ENCODE data around the gene GFPT2.
A peak's percentile ranks its signal among the peaks of the same experiment; 100 is the strongest.

GFPT2 gene

DNA sequence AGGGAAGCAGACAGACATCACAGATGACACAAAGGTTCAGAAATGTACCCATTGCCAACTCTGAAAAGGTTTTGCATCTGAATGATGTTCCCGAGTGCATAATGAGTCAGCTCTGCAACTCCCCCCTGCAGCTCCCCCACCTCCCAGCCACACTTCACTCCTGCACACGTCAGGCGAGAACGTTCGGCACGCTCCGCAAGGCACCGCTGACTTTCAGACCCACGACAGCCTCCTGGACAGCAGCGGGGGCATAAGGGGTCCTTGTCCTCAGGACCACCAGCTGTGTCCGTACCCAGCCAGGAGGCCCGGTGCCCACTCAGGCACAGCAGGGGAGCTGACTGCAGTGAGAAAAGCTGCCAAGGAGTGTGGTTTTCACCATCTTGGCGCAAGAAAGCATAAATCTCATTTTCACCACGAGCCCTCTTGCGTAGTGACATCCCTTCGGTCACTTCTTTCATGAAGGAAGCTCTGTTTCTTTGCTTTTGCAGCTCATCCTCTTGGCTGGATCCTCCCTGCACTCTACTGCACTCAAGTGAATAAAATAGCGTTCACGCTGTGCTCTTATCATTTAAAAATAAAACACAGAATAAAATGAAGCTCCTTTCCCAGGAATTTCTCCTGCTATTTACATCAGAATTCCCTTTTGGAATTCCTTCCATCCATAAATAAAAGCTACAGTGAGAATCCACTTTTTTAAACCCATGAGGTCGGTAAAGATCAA is 9.9 kb downstream of the GFPT2 start:
- in situ Hi-C loops (cut with HindIII; ENCODE audit: low sequenced_read_pairs) = no loop called here

GRCh38 chr5:180341595-180341994 is 11.5 kb downstream of the GFPT2 start:
- H3K4me3 ChIP-seq (ENCODE audit: low read depth, low read length) = no peak overlapping the region
- in situ Hi-C loops (cut with HindIII; ENCODE audit: low sequenced_read_pairs) = no loop called here
- no peak for TF ChIP-seq CTCF (IDR thresholded peaks at IDR 0.05; ENCODE audit: low read depth, low read length, missing control alignments)
- no peak for DNase-seq (ENCODE audit: low read depth)

More for the DNA sequence above, 9.9 kb downstream of the GFPT2 start:
- no peak for TF ChIP-seq CTCF (IDR thresholded peaks at IDR 0.05; ENCODE audit: low read depth, low read length, missing control alignments)
- DNase-seq (ENCODE audit: low read depth) = peak; percentile 54
- H3K4me3 ChIP-seq (ENCODE audit: low read depth, low read length) = peak overlapping the region; percentile 23

DNA sequence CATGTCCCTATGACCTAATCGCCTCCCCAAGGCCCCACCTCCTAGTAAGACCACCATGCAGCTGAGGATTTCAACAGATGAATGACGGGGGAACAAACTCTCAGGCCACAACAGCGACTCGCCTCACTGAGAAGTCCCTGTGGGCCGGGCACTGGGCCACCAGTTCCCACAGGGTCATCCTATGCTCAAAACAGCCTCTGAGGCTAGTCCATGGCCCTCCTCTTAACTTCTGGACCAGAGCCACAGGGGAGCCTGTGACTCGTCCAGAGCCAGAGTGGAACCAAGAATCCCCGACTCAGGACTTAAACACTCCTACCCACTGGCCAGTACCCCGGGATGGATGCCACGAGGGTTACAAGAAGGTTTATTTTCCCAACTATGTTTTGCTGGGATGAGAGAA is 12.3 kb downstream of the GFPT2 start:
- in situ Hi-C loops (cut with HindIII; ENCODE audit: low sequenced_read_pairs) = no loop called here
- no peak overlapping the region for H3K4me3 ChIP-seq (ENCODE audit: low read depth, low read length)
- TF ChIP-seq CTCF (IDR thresholded peaks at IDR 0.05; ENCODE audit: low read depth, low read length, missing control alignments) = no peak

GRCh38 chr5:180339583-180340183 is 13.5 kb downstream of the GFPT2 start:
- no peak for DNase-seq (ENCODE audit: low read depth)
- H3K4me3 ChIP-seq (ENCODE audit: low read depth, low read length) = no peak overlapping the region
- in situ Hi-C loops (cut with HindIII; ENCODE audit: low sequenced_read_pairs) = no loop called here
- no peak for TF ChIP-seq CTCF (IDR thresholded peaks at IDR 0.05; ENCODE audit: low read depth, low read length, missing control alignments)

More for the DNA sequence above, 12.3 kb downstream of the GFPT2 start:
- DNase-seq (ENCODE audit: low read depth) = no peak

DNA sequence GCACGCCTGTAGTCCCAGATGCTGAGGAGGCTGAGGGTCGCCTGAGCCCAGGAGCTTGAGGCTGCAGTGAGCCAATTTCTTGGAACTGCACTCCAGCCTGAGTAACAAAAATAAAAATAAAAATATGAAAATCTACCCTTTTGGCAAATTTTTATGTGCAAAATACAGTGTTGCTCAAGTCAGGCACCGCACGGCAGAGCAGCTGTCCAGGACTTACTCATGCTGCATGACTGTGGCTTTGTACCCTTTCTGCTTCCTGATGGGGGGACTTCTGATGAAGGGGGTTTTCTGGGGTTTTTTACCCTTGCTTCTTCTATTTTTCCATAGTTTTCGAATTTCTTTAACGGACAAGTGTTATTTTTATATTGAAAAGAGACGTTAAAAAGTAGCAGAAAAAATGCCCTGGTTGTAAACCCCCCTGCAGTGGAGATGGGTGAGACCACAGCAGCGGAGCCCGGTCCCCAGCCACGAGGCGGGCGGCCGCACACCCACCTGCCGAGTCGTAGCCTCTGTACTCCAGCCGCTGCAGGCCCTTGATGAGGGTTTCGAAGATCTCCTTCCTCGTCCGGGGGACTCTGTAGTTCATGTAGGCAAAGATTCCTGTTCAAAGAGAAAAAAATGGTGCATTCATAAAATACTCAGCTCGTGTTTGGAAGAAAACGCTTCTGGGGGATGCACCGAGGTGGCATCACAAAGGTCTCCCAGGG is 15.0 kb downstream of the GFPT2 start:
- no peak for TF ChIP-seq CTCF (IDR thresholded peaks at IDR 0.05; ENCODE audit: low read depth, low read length, missing control alignments)
- H3K4me3 ChIP-seq (ENCODE audit: low read depth, low read length) = no peak overlapping the region
- DNase-seq (ENCODE audit: low read depth) = no peak
- in situ Hi-C loops (cut with HindIII; ENCODE audit: low sequenced_read_pairs) = no loop called here

DNA sequence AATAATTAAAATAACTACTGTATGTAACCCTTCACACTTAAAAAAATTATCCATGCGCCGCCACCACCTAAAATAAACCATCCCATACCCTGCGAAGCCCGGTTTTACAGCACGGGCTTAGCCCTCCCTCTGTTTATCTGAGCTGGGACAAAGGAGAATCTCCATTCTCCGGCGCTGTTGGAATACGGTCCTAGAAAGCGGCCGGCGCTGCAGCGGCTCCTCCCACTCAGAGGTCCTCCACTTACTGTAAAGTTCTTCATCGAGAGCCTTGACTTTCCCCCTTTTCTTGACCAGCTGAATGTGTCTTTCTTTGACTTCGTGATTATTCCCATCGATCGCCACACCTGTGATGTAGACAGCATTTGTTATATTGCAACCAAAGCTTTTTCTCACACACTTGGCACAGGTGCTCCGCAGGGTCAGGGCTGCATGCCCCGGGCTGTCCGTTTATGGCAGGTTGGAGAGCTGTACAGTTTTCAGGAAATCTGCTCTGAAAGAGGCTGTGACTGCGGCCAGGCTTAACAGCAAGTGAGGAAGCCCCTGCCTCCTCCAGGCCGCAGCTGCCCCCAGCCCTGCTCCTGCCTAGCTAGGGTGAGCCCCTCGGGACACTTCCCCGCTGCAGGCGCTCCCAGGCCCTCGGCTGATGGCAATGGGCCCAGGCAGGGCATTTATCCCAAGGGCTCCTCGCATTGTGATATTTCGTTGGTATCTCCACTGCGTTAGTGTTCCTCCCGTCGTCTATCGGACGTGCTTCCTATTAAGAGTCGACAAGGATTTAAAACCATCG is 16.7 kb downstream of the GFPT2 start:
- DNase-seq (ENCODE audit: low read depth) = no peak
- in situ Hi-C loops (cut with HindIII; ENCODE audit: low sequenced_read_pairs) = no loop called here
- TF ChIP-seq CTCF (IDR thresholded peaks at IDR 0.05; ENCODE audit: low read depth, low read length, missing control alignments) = no peak
- no peak overlapping the region for H3K4me3 ChIP-seq (ENCODE audit: low read depth, low read length)

All from astrocyte of the cerebellum (primary cell).